NCI-H524 (cell line): ENCODE data around the gene PRAMEF11.
"Not testable (repeated sequence)": the region's sequence is repeated elsewhere in the genome, so short reads cannot be mapped to it uniquely, and the experiment has no call there.

Source experiments
- DNase-seq, 2 experiments: peaks; one replicate each; lab custom pipeline; 2025; lab: John Stamatoyannopoulos, UW

PRAMEF11 gene

GRCh38 chr1:12831310-12831709, at the start of gene PRAMEF11:
PRAMEF11 (minus strand) TSS chr1:12831410; CDS start chr1:12828789, 2,621 bp downstream.
- DNase-seq = not testable (repeated sequence)

DNA sequence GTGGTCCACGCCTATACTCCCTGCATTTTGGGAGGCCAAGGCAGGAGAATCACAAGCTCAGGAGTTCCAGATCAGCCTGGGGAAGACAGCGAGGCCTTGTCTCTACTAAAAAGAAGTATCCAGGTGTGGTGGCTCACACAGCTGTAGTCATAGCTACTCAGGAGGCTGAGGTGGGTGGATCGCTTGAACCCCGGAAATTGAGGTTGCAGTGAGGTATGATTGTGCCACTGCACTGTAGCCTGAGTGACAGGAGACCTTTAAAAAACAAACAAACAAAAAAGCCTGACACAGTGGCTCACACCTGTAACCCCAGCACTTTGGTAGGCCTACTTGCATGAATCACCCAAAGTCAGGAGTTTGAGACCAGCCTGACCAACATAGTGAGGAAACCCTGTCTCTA, 47.2 kb upstream of the PRAMEF11 start:
- DNase-seq = not testable (repeated sequence)

DNA sequence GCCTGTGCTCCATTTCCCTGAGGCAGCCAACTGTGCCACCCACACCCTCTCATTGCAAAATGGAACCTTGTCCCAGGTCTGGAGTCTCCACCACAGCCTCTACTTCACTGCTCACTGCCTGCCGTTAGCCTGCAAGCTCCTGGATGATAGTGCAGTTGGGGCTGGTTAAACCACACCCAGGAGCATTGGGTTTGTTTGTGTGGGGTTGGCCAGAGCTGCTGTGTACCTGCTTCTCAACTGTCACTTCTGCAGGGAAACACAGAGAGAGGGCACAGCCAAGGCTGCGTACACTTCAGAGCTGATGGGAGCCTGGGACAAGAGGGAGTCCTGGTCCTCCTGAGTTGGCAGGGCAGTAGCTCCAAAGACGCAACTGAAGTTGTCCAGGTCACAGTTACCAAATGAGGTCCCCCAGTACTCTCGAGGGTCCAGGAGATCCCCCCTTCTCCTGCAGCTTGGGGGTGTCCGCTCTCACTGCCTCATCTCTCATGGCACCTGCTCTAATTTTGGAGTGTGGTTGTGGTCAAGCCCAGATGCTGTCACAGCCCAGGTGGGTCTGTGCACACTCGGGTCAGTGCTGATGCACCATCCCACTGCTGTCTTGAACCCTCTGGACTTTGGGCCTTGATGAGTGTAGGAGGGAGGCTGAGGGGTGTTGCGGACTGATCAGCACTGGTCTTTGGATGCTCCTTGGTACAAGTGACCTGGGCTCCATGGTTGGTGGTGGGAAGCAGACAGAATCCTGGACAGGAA, 32.1 kb upstream of the PRAMEF11 start:
- DNase-seq = not testable (repeated sequence)

DNA sequence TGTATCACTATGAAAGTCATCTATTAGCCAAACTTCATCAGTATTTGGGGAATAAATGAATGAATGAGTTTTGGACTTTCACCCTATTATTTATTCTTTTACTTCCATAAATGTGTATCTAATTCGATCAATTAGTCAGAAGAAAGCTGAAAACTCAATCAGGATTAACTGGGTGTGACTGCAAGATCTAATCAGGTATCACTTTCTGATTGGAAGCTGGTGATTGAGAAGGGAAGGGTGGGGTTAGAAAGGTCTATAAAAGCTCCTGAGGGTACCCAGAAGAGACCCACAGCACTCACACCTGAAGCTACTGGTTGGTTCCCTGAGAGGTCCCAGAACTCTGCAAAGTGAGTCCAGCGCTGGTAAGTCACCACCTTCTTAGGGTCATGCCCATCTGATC, 25.6 kb upstream of the PRAMEF11 start, which contains the start of gene PRAMEF2:
PRAMEF2 (plus strand) TSS at position 301 of the 400 bp plus-strand sequence. CDS start 1,924 bp downstream, outside the sequence.
- DNase-seq = not testable (repeated sequence)

DNA sequence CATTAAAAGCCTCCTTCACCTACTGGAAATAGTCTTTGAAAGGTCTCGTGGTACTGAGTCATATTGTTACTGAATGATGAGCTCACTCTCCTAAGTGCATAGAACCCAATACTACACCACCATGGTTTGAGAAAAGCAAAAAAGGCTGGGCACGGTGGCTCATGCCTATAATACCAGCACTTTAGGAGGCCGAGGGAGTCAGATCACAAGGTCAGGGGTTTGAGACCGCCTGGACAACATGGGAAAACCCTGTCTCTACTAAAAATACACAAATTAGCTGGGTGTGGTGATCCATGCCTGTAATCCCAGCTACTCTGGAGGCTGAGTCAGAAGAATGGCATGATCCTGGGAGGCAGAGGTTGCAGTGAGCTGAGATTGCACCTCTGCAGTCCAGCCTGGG, 20.6 kb upstream of the PRAMEF11 start:
- DNase-seq = no peak

- not testable (repeated sequence) for DNase-seq
These were observed 17.4 kb upstream of the PRAMEF11 start, which contains the start of gene HNRNPCL1 for GRCh38 chr1:12848620-12849019. HNRNPCL1 (minus strand) TSS chr1:12848720; CDS start chr1:12848289, 431 bp downstream.

- DNase-seq = not testable (repeated sequence)
These were observed 2.0 kb upstream of the PRAMEF11 start for GRCh38 chr1:12833251-12833650.

DNA sequence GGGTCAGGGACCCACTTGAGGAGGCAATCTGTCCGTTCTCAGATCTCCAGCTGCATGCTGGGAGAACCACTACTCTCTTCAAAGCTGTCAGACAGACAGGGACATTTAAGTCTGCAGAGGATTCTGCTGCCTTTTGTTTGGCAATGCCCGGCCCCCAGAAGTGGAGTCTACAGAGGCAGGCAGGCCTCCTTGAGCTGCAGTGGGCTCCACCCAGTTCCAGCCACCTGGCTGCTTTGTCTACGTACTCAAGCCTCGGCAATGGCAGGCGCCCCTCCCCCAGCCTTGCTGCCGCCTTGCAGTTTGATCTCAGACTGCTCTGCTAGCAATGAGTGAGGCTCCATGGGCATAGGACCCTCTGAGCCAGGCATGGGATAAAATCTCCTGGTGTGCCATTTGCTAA, 12.1 kb downstream of the PRAMEF11 start:
- not testable (repeated sequence) for DNase-seq

DNA sequence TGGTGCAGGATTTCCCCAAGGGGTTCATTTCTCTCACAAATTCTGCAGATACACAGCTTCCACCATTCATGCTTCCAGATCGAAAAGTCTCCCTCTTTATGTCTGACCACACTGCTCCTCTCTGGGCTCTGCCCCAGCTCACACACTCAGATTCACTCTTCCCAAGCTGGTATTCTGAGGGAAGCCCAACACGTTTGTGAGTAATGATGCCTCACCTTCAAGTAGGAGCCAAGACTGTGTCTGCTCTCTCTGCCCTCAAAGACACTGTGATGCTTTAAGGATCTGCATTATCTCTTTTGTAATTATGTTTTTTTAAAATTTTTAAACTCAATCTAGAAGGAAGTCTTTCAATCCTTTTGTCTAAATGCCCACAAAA, 19.8 kb downstream of the PRAMEF11 start:
- no peak for DNase-seq

GRCh38 chr1:12810691-12811408, 20.4 kb downstream of the PRAMEF11 start:
- no peak for DNase-seq

DNA sequence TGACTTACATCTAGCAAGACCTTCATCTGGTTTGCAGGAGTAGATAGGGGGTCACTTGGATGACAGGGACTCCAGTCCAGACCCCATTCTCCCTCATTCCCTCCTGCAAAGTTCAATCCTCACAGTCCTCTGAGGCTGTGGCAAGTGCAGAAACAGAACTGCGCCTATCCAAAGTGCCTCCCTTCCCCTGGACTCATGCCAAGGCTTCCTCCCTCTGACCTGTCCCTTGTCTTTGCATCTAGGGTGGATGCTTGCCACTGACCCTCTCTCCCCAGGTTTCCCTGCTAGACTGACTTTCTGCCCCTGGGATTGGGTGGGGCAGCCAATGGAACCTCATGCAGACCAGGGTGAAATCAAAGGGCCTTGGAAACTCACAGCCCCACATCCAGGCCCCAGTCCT, 21.3 kb downstream of the PRAMEF11 start:
- no peak for DNase-seq

GRCh38 chr1:12799730-12800129, 31.5 kb downstream of the PRAMEF11 start:
- DNase-seq = no peak

GRCh38 chr1:12798911-12799310, 32.3 kb downstream of the PRAMEF11 start:
- DNase-seq = no peak

GRCh38 chr1:12791097-12791496, 40.1 kb downstream of the PRAMEF11 start, which contains the start of gene PRAMEF1:
PRAMEF1 (plus strand) TSS chr1:12791397; CDS start chr1:12793228, 1,831 bp downstream.
- DNase-seq = not testable (repeated sequence)

GRCh38 chr1:12784729-12785128, 46.5 kb downstream of the PRAMEF11 start:
- not testable (repeated sequence) for DNase-seq

DNA sequence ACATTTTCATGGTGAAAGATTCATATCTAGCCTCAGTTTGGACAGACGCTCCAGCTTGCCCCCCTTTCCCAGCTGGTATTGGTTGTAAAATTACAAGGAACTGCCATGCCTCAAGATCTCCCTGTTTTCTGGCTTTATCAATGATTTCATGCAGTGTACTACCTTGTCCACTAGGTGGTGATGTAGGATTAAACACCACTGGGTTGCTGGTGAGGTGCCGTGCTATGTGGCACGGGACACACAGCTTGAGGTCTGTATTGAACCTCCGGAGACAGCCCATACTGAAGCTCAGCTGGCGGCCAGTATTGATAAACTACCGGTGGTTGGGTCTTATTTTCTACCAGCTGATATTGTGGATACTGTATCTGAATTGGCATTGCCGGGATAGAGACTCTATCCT, 47.4 kb downstream of the PRAMEF11 start:
- DNase-seq = peak in 1 of 2 experiments; percentile 49

DNA sequence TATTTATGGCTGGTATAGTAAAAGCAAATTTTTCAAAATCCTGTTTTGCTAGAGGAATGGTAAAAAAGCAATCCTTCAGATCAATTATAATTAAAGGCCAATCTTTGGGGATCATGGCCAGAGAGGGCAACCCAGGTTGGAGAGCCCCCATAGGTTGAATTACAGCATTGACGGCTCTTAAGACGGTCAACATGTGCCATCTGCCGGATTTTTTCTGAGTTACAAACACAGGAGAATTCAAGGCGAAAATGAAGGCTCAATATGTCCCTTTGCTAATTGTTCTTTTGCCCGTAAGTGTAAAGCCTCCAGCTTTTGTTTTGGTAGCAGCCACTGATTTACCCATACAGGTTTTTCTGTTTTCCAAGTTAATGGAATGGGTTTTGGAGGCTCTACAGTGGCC, 49.7 kb downstream of the PRAMEF11 start:
- DNase-seq = peak in 1 of 2 experiments; percentile 55

- peak; percentile 50 to 68 for DNase-seq
These were observed 52.3 kb downstream of the PRAMEF11 start for GRCh38 chr1:12778907-12779306.

GRCh38 chr1:12778061-12778460, 53.1 kb downstream of the PRAMEF11 start:
- no peak for DNase-seq

DNA sequence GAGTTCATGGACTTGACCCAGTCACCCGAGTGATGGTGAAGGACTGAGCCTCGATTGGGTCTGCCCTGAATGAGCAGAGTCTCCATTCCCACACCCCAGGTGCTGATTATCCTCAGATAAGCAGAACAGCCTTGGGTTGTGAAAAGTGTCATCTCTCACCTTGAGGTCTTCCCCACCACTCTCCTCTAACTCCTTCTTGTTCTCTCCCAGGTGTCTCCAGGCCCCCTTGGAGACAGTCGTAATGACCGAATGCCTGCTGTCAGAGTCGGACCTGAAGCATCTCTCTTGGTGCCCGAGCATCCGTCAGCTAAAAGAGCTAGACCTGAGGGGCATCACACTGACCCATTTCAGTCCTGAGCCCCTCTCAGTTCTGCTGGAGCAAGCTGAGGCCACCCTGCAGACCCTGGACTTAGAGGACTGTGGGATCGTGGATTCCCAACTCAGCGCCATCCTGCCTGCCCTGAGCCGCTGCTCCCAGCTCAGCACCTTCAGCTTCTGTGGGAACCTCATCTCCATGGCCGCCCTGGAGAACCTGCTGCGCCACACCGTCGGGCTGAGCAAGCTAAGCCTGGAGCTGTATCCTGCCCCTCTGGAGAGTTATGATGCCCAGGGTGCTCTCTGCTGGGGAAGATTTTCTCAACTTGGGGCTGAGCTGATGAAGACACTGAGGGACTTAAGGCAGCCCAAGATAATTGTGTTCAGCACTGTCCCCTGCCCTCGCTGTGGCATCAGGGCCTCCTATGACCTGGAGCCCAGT, 54.2 kb downstream of the PRAMEF11 start:
- no peak for DNase-seq

GRCh38 chr1:12775443-12775842, 55.8 kb downstream of the PRAMEF11 start:
- DNase-seq = no peak

- no peak for DNase-seq
These were observed 56.3 kb downstream of the PRAMEF11 start for GRCh38 chr1:12774801-12775345.
